ENCODE results near the gene GALNS.
A peak's percentile ranks its signal among the peaks of the same experiment; 100 is the strongest.

Gene GALNS

GRCh38 chr16:88856828-88857727 lies at the start of gene GALNS, which contains the start of gene TRAPPC2L:
Gene GALNS (minus strand): TSS chr16:88856947. CDS start chr16:88856877, 70 bp downstream.
Gene TRAPPC2L (plus strand): TSS chr16:88857127. CDS start chr16:88857151, 24 bp downstream.
- Histone ChIP-seq H3K27me3 (ENCODE audit: insufficient read depth, insufficient read length) (no peaks in the 10 kb centered on the region), H3K9ac (ENCODE audit: insufficient read length, low read depth) (peak within 1 kb of the TSS; percentile 99), H3K9me3 (ENCODE audit: insufficient read depth, low read length) (no peaks in the 10 kb centered on the region), H3K36me3 (ENCODE audit: insufficient read depth, insufficient read length, low read length) (peaks cover 50% of the 10 kb centered on the region), H3K4me1 (ENCODE audit: insufficient read depth, insufficient read length) (peaks cover 10% of the 10 kb centered on the region), H3K4me3 (ENCODE audit: insufficient read length, low read depth) (peak within 1 kb of the TSS; percentile 100)
- peak; percentile 91 for DNase-seq (ENCODE audit: low read depth, low spot score)
- peak; percentile 83 for TF ChIP-seq YY1 (IDR thresholded peaks at IDR 0.05; ENCODE audit: insufficient read depth, insufficient read length)
- no peak for TF ChIP-seq ZNF274 (IDR thresholded peaks at IDR 0.05; ENCODE audit: low read depth, low read length)

GRCh38 chr16:88906020-88906419 lies 49.3 kb upstream of the GALNS start:
- TF ChIP-seq YY1 (IDR thresholded peaks at IDR 0.05; ENCODE audit: insufficient read depth, insufficient read length) (no peak), ZNF274 (IDR thresholded peaks at IDR 0.05; ENCODE audit: low read depth, low read length) (no peak), SUZ12 (IDR thresholded peaks at IDR 0.05; ENCODE audit: extremely low read depth, insufficient read depth, insufficient read length) (no peak)
- no peak overlapping the region for H3K9ac ChIP-seq (ENCODE audit: insufficient read length, low read depth)
- no peak for DNase-seq (ENCODE audit: low read depth, low spot score)
- H3K4me3 ChIP-seq (ENCODE audit: insufficient read length, low read depth) = no peak overlapping the region
- H3K27me3 ChIP-seq (ENCODE audit: insufficient read depth, insufficient read length) = no peaks in the 10 kb centered on the region
- H3K9me3 ChIP-seq (ENCODE audit: insufficient read depth, low read length) = no peaks in the 10 kb centered on the region
- H3K4me1 ChIP-seq (ENCODE audit: insufficient read depth, insufficient read length) = peaks cover 21% of the 10 kb centered on the region
- H3K36me3 ChIP-seq (ENCODE audit: insufficient read depth, insufficient read length, low read length) = no peaks in the 10 kb centered on the region

- no peak for DNase-seq (ENCODE audit: low read depth, low spot score)
- H3K4me3 ChIP-seq (ENCODE audit: insufficient read length, low read depth) = no peak overlapping the region
- H3K9ac ChIP-seq (ENCODE audit: insufficient read length, low read depth) = no peak overlapping the region
- no peaks in the 10 kb centered on the region for H3K36me3 ChIP-seq (ENCODE audit: insufficient read depth, insufficient read length, low read length)
- no peaks in the 10 kb centered on the region for H3K9me3 ChIP-seq (ENCODE audit: insufficient read depth, low read length)
- TF ChIP-seq ZNF274 (IDR thresholded peaks at IDR 0.05; ENCODE audit: low read depth, low read length) = no peak
- TF ChIP-seq YY1 (IDR thresholded peaks at IDR 0.05; ENCODE audit: insufficient read depth, insufficient read length) = no peak
- no peak for TF ChIP-seq SUZ12 (IDR thresholded peaks at IDR 0.05; ENCODE audit: extremely low read depth, insufficient read depth, insufficient read length)
- no peaks in the 10 kb centered on the region for H3K27me3 ChIP-seq (ENCODE audit: insufficient read depth, insufficient read length)
- peaks cover 21% of the 10 kb centered on the region for H3K4me1 ChIP-seq (ENCODE audit: insufficient read depth, insufficient read length)
Measured at GRCh38 chr16:88905563-88905962, 48.8 kb upstream of the GALNS start.

GRCh38 chr16:88904676-88905365 lies 48.1 kb upstream of the GALNS start:
- Histone ChIP-seq H3K9me3 (ENCODE audit: insufficient read depth, low read length) (no peaks in the 10 kb centered on the region), H3K4me1 (ENCODE audit: insufficient read depth, insufficient read length) (peaks cover 15% of the 10 kb centered on the region), H3K4me3 (ENCODE audit: insufficient read length, low read depth) (no peak overlapping the region), H3K9ac (ENCODE audit: insufficient read length, low read depth) (no peak overlapping the region), H3K36me3 (ENCODE audit: insufficient read depth, insufficient read length, low read length) (no peaks in the 10 kb centered on the region), H3K27me3 (ENCODE audit: insufficient read depth, insufficient read length) (no peaks in the 10 kb centered on the region)
- TF ChIP-seq SUZ12 (IDR thresholded peaks at IDR 0.05; ENCODE audit: extremely low read depth, insufficient read depth, insufficient read length) (no peak), YY1 (IDR thresholded peaks at IDR 0.05; ENCODE audit: insufficient read depth, insufficient read length) (no peak), ZNF274 (IDR thresholded peaks at IDR 0.05; ENCODE audit: low read depth, low read length) (no peak)
- no peak for DNase-seq (ENCODE audit: low read depth, low spot score)

- no peaks in the 10 kb centered on the region for H3K27me3 ChIP-seq (ENCODE audit: insufficient read depth, insufficient read length)
- H3K9me3 ChIP-seq (ENCODE audit: insufficient read depth, low read length) = no peaks in the 10 kb centered on the region
- no peak overlapping the region for H3K9ac ChIP-seq (ENCODE audit: insufficient read length, low read depth)
- no peak for DNase-seq (ENCODE audit: low read depth, low spot score)
- no peak overlapping the region for H3K4me3 ChIP-seq (ENCODE audit: insufficient read length, low read depth)
- no peak for TF ChIP-seq SUZ12 (IDR thresholded peaks at IDR 0.05; ENCODE audit: extremely low read depth, insufficient read depth, insufficient read length)
- no peak for TF ChIP-seq ZNF274 (IDR thresholded peaks at IDR 0.05; ENCODE audit: low read depth, low read length)
- no peak for TF ChIP-seq YY1 (IDR thresholded peaks at IDR 0.05; ENCODE audit: insufficient read depth, insufficient read length)
- H3K36me3 ChIP-seq (ENCODE audit: insufficient read depth, insufficient read length, low read length) = no peaks in the 10 kb centered on the region
- H3K4me1 ChIP-seq (ENCODE audit: insufficient read depth, insufficient read length) = peaks cover 15% of the 10 kb centered on the region
Measured at GRCh38 chr16:88903267-88903666, 46.5 kb upstream of the GALNS start.

- Histone ChIP-seq H3K36me3 (ENCODE audit: insufficient read depth, insufficient read length, low read length) (no peaks in the 10 kb centered on the region), H3K9ac (ENCODE audit: insufficient read length, low read depth) (peak overlapping the region; percentile 26), H3K4me1 (ENCODE audit: insufficient read depth, insufficient read length) (peaks cover 15% of the 10 kb centered on the region), H3K4me3 (ENCODE audit: insufficient read length, low read depth) (no peak overlapping the region), H3K9me3 (ENCODE audit: insufficient read depth, low read length) (no peaks in the 10 kb centered on the region), H3K27me3 (ENCODE audit: insufficient read depth, insufficient read length) (no peaks in the 10 kb centered on the region)
- TF ChIP-seq ZNF274 (IDR thresholded peaks at IDR 0.05; ENCODE audit: low read depth, low read length) (no peak), YY1 (IDR thresholded peaks at IDR 0.05; ENCODE audit: insufficient read depth, insufficient read length) (no peak), SUZ12 (IDR thresholded peaks at IDR 0.05; ENCODE audit: extremely low read depth, insufficient read depth, insufficient read length) (no peak)
- DNase-seq (ENCODE audit: low read depth, low spot score) = no peak
Measured at GRCh38 chr16:88902744-88903143, 46.0 kb upstream of the GALNS start.

Measured in NT2/D1 (cell line).